ENCODE results near the gene B4GALT2.

DNA sequence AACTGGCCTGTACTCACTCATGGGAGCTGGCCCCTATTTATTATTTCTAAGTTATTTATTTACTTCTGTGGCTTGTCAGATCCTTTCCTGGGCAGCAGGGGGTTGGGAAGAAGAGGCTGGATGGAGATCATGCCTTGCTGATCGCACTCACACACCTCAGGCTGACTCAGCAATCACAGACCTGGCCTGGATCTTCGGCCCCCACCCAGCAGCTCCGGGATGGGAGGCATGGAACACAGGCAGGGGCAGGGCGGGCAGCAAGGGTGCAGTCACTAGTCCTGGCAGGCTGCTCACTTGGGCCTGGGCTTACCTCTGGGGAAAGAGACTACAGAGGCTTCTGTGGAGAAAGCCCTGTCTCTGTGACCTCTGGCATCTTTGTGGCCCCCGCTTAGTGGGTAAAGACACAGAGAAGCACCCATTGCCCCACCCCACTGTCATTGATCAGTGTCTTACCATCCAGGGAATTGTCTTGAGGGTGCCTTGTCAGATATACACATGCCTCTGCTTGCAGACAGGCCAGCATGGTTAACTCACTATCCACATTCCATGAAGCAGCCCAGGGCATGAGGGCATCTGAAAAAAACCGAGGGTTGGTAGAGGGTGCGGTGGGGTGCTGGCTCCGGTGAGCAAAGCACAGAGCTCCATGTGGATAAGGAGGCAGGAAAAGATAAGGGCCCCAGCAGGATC, 41.7 kb upstream of the B4GALT2 start:
- TF ChIP-seq POLR2A (IDR thresholded peaks at IDR 0.05; ENCODE audit: low read length) = no peak
- no peak for TF ChIP-seq GATA1 (IDR thresholded peaks at IDR 0.05; ENCODE audit: low read depth, low read length)
